ENCODE data around the gene FBXL19. TPM values are rescaled to one million over a fixed set of nuclear protein-coding genes. Genes with fewer than 3 reads are reported as not detected.

The FBXL19 gene
- total and polyA plus RNA-seq, 2 donors (not counting 1 experiment from before 2014, with no cell fraction given) = 9.0 to 25.0 TPM

GRCh38 chr16:30904114-30904780 is 19.1 kb upstream of the FBXL19 start:
- Mint-ChIP-seq H3K27ac (peak overlapping the region; percentile 77), H3K27me3 (no peaks in the 10 kb centered on the region), H3K9me3 (ENCODE audit: insufficient read depth) (peaks cover 3% of the 10 kb centered on the region), H3K4me1 (peaks cover 22% of the 10 kb centered on the region), H3K4me3 (no peak overlapping the region)
- Histone ChIP-seq H3K79me2 (ENCODE audit: control insufficient read depth, insufficient read depth, low read length) (no peaks in the 10 kb centered on the region), H3K27me3 (replicated peaks in 1 of 4; ENCODE audit: control extremely low read depth in 1 of 4, control insufficient read depth in 3 of 4, insufficient read depth in 4 of 4, low read length in 3 of 4) (no peaks in the 10 kb centered on the region), H3K9me3 (ENCODE audit: control extremely low read depth in 1 of 3, control insufficient read depth in 2 of 3, insufficient read depth in 1 of 3, low read length in 2 of 3) (peaks cover 0 to 17% (median 0%) of the 10 kb centered on the region in 3 donors), H3K27ac (ENCODE audit: low read length in 2 of 2) (peak overlapping the region; percentile 34 to 63), H3K36me3 (replicated peaks in 1 of 2; ENCODE audit: control extremely low read depth in 1 of 2, control insufficient read depth in 1 of 2, extremely low read depth in 1 of 2, insufficient read depth in 2 of 2, low read length in 1 of 2) (no peaks in the 10 kb centered on the region), H2AFZ (ENCODE audit: insufficient read depth, low read depth, low read length, poor library complexity, severe bottlenecking) (peak overlapping the region; percentile 98), H3K9ac (ENCODE audit: low read length) (no peak overlapping the region), H3K4me1 (ENCODE audit: control insufficient read depth in 2 of 2, insufficient read depth in 2 of 2, low read length in 2 of 2) (peaks cover 25 to 33% of the 10 kb centered on the region in 2 donors), H3K4me2 (replicated peaks; ENCODE audit: low read depth, low read length, poor library complexity, severe bottlenecking) (peak overlapping the region; percentile 46), H3K4me3 (ENCODE audit: control extremely low read depth in 1 of 5, extremely low read depth in 1 of 5, insufficient read depth in 1 of 5, low read depth in 2 of 5, low read length in 4 of 5) (peak overlapping the region in 1 of 5 experiments; percentile 33), H4K20me1 (ENCODE audit: control insufficient read depth, insufficient read depth, low read length, poor library complexity, severe bottlenecking) (no peaks in the 10 kb centered on the region)
- TF ChIP-seq EZH2 (IDR thresholded peaks at IDR 0.05; ENCODE audit: borderline replicate concordance, insufficient read depth, low read depth, low read length, poor library complexity, severe bottlenecking) = no peak
- TF ChIP-seq, protein P1, sequence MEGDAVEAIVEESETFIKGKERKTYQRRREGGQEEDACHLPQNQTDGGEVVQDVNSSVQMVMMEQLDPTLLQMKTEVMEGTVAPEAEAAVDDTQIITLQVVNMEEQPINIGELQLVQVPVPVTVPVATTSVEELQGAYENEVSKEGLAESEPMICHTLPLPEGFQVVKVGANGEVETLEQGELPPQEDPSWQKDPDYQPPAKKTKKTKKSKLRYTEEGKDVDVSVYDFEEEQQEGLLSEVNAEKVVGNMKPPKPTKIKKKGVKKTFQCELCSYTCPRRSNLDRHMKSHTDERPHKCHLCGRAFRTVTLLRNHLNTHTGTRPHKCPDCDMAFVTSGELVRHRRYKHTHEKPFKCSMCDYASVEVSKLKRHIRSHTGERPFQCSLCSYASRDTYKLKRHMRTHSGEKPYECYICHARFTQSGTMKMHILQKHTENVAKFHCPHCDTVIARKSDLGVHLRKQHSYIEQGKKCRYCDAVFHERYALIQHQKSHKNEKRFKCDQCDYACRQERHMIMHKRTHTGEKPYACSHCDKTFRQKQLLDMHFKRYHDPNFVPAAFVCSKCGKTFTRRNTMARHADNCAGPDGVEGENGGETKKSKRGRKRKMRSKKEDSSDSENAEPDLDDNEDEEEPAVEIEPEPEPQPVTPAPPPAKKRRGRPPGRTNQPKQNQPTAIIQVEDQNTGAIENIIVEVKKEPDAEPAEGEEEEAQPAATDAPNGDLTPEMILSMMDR (IDR thresholded peaks at IDR 0.05) = no peak
- ATAC-seq (ENCODE audit: low read depth) = no peak
- ChIA-PET POLR2A (interaction anchor here (0.7 to 1.1 kb wide), 2 partner anchors 30 to 121 kb away, joined by 3 read pairs; no protein-coding TSS in a partner anchor), CTCF (interaction anchor here (0.6 to 6.1 kb wide), 4 partner anchors 30 to 211 kb away, joined by 3 to 138 read pairs (median 3); no protein-coding TSS in a partner anchor)
- DNase-seq = peak; percentile 53
- intact Hi-C loops (cut with micrococcal nuclease) = loop anchor here (5.0 kb wide), 2 partner anchors 92 to 142 kb away; partner anchors contain the start of genes CFAP119 and RNF40
- WGBS (ENCODE audit: insufficient coverage) = 75% methylated on average over 19 of the region's 19 CpGs

GRCh38 chr16:30907064-30907463 is 16.3 kb upstream of the FBXL19 start:
- no peak overlapping the region for H3K4me2 ChIP-seq (replicated peaks; ENCODE audit: low read depth, low read length, poor library complexity, severe bottlenecking)
- H3K27ac Mint-ChIP-seq = no peak overlapping the region
- H3K79me2 ChIP-seq (ENCODE audit: control insufficient read depth, insufficient read depth, low read length) = no peaks in the 10 kb centered on the region
- ATAC-seq (ENCODE audit: low read depth) (no peak), DNase-seq (no peak)
- H3K9me3 ChIP-seq (ENCODE audit: control extremely low read depth in 1 of 3, control insufficient read depth in 2 of 3, insufficient read depth in 1 of 3, low read length in 2 of 3) = peaks cover 0 to 17% (median 0%) of the 10 kb centered on the region in 3 donors
- no peak overlapping the region for H2AFZ ChIP-seq (ENCODE audit: insufficient read depth, low read depth, low read length, poor library complexity, severe bottlenecking)
- no peak for TF ChIP-seq EZH2 (IDR thresholded peaks at IDR 0.05; ENCODE audit: borderline replicate concordance, insufficient read depth, low read depth, low read length, poor library complexity, severe bottlenecking)
- TF ChIP-seq, protein P1 (IDR thresholded peaks at IDR 0.05) = no peak
- no peaks in the 10 kb centered on the region for H3K27me3 Mint-ChIP-seq
- H4K20me1 ChIP-seq (ENCODE audit: control insufficient read depth, insufficient read depth, low read length, poor library complexity, severe bottlenecking) = no peaks in the 10 kb centered on the region
- 93% methylated on average over 4 of the region's 4 CpGs for WGBS (ENCODE audit: insufficient coverage)
- H3K9me3 Mint-ChIP-seq (ENCODE audit: insufficient read depth) = peaks cover 3% of the 10 kb centered on the region
- H3K27me3 ChIP-seq (replicated peaks in 1 of 4; ENCODE audit: control extremely low read depth in 1 of 4, control insufficient read depth in 3 of 4, insufficient read depth in 4 of 4, low read length in 3 of 4) = no peaks in the 10 kb centered on the region
- POLR2A ChIA-PET = interaction anchor here (0.7 kb wide), 1 partner anchor 273 kb away, joined by 12 read pairs; the partner anchor contains the start of gene FUS
- intact Hi-C loops (cut with micrococcal nuclease) = no loop called here
- H3K4me1 ChIP-seq (ENCODE audit: control insufficient read depth in 2 of 2, insufficient read depth in 2 of 2, low read length in 2 of 2) = peaks cover 18 to 23% of the 10 kb centered on the region in 2 donors
- CTCF ChIA-PET = interaction anchor here (0.9 to 1.2 kb wide), 2 partner anchors 62 to 63 kb away, joined by 5 to 6 read pairs; no protein-coding TSS in a partner anchor
- H3K9ac ChIP-seq (ENCODE audit: low read length) = no peak overlapping the region
- H3K36me3 ChIP-seq (replicated peaks in 1 of 2; ENCODE audit: control extremely low read depth in 1 of 2, control insufficient read depth in 1 of 2, extremely low read depth in 1 of 2, insufficient read depth in 2 of 2, low read length in 1 of 2) = no peaks in the 10 kb centered on the region
- H3K4me1 Mint-ChIP-seq = peaks cover 18% of the 10 kb centered on the region
- H3K4me3 Mint-ChIP-seq = no peak overlapping the region
- no peak overlapping the region for H3K4me3 ChIP-seq (ENCODE audit: control extremely low read depth in 1 of 5, extremely low read depth in 1 of 5, insufficient read depth in 1 of 5, low read depth in 2 of 5, low read length in 4 of 5)
- H3K27ac ChIP-seq (ENCODE audit: low read length in 2 of 2) = no peak overlapping the region

Measured in B cell (primary cell).